HG03439 (cell line): ENCODE data around the gene NANOGP8.

Experiments
- ATAC-seq: cut with Tn5 transposase; IDR thresholded peaks from one replicate; pipeline ENCODE4 v1.9.1; 2021; ENCODE audit warnings: mild to moderate bottlenecking, moderate library complexity; ENCODE audit not compliant: unreplicated experiment

NANOGP8 gene

GRCh38 chr15:35061825-35062737, 23.0 kb downstream of the NANOGP8 start:
- ATAC-seq, result no peak

- ATAC-seq, result no peak
These were observed 23.8 kb downstream of the NANOGP8 start for GRCh38 chr15:35061161-35061824.

DNA sequence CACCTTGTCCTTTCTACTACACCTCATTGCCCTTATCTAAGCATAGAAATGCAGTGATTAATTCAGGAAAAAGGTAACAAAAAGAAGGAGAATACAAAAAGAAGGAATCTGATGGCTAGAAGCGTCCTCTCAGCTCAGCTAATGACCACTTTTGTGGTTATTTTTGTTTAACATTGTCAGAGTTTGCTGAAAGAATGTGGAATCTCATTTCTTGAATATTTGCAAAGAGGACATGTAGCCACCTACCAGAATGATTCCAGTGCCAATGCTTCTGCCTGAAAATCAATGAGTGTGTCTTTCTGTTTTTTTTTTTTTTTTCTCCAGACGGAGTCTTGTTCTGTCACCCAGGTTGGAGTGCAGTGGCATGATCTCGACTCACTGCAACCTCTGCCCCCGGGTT, 24.5 kb downstream of the NANOGP8 start:
- no peak for ATAC-seq

GRCh38 chr15:35058534-35059054, 26.5 kb downstream of the NANOGP8 start:
- ATAC-seq, result no peak

DNA sequence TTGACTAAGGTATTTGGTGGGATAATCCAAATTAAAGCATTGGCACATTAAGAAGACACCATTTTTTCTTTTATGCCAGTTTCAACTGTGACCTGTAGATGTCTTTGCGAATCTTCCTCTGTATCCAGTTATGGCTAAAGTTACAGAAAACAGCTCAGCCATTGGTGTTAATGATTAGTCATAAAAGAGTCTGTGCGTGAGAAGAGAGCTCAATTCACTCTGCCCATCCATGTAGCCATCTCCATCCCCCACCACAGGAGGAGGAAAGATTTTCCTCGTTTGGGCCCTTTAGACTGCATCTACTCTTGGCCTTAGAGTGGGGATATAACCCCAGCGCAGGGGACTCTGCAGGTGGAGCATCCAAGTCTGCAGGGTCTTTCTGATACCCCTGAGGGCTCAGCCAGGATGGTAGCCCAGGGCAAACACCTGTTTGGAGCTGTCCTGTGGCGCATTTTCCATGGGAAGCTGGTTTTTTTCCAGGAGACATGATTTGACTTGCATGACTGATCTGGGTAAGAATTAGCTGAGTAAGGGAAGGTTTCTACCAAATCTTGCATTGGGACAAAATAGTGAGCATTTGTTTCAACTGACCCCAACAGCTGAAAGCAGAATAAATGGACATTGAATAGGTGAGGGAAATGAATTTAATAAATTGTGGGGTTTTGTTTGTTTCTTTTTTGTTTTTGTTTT, 29.5 kb downstream of the NANOGP8 start:
- ATAC-seq, result no peak

DNA sequence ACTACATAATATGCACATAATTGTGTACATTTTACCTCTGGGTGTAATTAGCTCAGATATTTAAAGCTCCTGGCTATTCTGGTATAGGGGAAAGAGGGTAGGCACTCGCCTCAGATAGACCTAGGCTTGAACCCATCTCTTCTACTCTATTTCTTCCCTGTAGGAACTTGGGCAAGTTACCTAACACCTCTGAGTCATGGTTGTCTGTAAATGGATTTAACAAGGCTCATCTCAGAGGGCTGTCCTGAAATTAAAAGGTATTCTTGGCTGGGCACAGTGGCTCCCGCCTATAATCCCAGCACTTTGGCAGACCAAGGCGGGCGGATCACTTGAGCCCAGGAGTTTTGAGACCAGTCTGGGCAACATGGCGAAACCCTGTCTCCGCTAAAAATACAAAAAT, 30.7 kb downstream of the NANOGP8 start:
- no peak for ATAC-seq

DNA sequence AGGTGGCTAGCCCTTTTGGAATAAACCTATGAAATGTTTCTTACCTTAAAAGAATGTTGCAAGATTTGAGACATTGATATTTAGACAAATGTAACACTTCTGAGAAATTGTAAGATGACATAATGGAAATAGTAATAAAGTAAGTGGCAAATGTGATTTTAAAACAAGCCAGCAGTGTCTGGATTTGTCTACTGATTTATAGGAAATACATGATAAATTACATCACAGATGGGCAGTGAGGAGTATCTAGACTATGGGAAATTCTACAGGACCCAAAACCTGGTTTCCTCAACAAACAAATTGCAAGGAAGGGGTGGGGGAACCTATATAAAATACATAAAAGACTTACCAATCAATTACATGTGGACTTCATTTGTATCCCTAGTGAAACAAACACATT, 37.1 kb downstream of the NANOGP8 start:
- no peak for ATAC-seq

GRCh38 chr15:35047528-35047927, 37.6 kb downstream of the NANOGP8 start:
- no peak for ATAC-seq

DNA sequence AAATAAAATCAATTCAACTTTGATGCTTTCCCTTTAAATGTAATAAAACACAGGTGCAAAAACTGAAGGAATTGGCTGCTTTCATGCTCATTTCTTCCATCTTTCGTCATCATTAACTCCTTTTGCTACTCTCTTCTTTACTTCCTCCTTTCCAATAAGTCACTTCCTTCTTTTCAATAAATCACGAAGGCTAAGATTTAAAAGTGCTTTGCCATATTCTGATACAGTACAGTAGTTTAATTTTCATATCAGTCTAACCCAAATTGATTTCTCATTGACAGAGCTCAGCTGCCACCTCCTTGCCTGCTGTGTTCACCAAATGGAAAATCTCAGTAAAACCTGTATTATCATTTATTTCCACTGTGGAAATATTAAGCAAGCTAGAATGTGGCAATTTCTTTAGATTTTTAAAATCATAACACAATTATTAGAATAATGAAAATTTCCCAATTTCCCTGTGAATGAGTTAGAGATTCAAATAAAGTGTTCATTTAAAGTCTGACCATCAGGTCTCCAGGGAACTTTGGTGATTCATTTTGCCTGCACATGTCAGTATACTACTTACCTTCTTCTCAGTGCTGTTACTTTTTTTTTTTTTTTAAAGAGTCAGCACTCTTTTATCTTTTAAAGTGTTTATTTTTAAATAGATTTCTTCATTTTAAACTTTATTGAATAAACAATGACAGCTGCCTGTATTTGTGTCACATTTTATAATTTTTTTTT, 41.6 kb downstream of the NANOGP8 start:
- ATAC-seq, result no peak

DNA sequence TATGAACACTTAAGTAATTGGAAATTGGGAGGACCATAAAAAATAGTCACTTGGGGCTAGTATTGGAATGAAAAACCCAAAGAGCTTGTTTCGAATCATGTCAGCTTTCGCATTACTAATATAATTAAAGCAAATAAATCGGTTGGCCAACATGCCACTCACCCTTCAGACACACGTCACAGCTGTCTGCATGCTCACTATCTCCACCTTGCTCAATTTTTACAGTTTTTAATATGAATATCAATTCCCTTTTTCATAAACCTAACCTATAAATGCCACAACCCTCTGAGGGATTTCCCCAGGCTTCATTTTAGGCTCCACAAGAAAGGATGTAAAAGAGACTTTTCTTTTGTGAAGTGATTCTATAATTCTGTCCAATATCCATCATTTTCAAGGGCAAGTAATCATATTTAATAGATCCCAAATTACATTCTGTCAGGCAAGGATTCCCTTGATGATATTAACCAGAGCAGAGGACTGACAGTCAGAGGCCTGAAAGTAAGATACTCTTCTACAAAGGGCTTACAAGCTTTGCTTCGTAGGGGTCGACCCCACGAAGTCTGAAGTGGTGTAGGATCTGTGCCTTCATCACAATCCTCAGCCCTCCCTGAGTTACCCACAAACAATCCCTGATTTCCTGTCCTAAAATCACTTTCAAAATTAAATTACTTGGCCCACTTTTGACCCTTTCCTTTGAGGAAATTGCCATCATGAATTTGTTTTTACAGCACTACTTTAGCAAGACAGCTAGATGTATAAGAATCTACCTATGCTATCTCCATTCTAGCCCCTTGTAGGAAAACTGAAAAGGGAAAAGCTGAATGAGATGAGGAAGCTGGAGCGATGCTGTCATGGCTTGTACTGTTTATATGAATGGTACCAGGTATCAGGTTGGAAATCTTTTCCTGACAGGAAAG, 44.5 kb downstream of the NANOGP8 start:
- no peak for ATAC-seq

- ATAC-seq, result no peak
These were observed 46.3 kb downstream of the NANOGP8 start for GRCh38 chr15:35038626-35039451.
